Lower leg skin (tissue), 4 donors: ENCODE data around the gene CTIF. TPM values are rescaled to one million over a fixed set of nuclear protein-coding genes. Genes with fewer than 3 reads are reported as not detected.

ENCODE experiments used
- DNase-seq, 2 donors: peaks; one replicate each; pipeline ENCODE4 v3.0.0-alpha.2; 2019; ENCODE audit warnings: low spot score in 2 of 2
- H3K4me3 ChIP-seq: fragments of 200-600 bp; sonication (generic); 2 replicates; pipeline ENCODE4 v1.5.1; 2017; ENCODE audit warnings: mild to moderate bottlenecking, low read depth; ENCODE audit not compliant: poor library complexity, severe bottlenecking
- POLR2A ChIP-seq, 2 donors: fragments of 450-650 bp; IDR thresholded peaks; one replicate each; pipeline ENCODE4 v1.6.1; 2016 to 2017; ENCODE audit warnings: antibody characterized with exemption in 2 of 2, mild to moderate bottlenecking in 1 of 2, moderate library complexity in 1 of 2
- WGBS, 2 donors: methylation state at CpG; one replicate each; pipeline ENCODE4 v1.1.5; 2018; 5-methylcytosine and 5-hydroxymethylcytosine counted together
- intact Hi-C: fragments of 100-400 bp; cut with DNase I; formaldehyde crosslinking; loops from one replicate; pipeline ENCODE4 v1.15.0; 2023; ENCODE audit warnings: low total_unique reads
- total RNA-seq, 4 donors: library from RNA; depleted of rRNA; stranded (reverse); fragments of >200 nt; gene quantifications; one replicate each; pipeline ENCODE4 v1.1.0, GENCODE V29; 2016
- TF ChIP-seq, protein P1 (sequence below), 3 donors: fragments of 450-650 bp; IDR thresholded peaks; one replicate each; pipeline ENCODE4 v1.5.1; 2016; ENCODE audit warnings: antibody characterized with exemption in 3 of 3, mild to moderate bottlenecking in 3 of 3, moderate library complexity in 2 of 3

The CTIF gene
- total RNA-seq, 4 donors from 2014 or later = 22.6 to 44.0 (median 30.2) TPM

DNA sequence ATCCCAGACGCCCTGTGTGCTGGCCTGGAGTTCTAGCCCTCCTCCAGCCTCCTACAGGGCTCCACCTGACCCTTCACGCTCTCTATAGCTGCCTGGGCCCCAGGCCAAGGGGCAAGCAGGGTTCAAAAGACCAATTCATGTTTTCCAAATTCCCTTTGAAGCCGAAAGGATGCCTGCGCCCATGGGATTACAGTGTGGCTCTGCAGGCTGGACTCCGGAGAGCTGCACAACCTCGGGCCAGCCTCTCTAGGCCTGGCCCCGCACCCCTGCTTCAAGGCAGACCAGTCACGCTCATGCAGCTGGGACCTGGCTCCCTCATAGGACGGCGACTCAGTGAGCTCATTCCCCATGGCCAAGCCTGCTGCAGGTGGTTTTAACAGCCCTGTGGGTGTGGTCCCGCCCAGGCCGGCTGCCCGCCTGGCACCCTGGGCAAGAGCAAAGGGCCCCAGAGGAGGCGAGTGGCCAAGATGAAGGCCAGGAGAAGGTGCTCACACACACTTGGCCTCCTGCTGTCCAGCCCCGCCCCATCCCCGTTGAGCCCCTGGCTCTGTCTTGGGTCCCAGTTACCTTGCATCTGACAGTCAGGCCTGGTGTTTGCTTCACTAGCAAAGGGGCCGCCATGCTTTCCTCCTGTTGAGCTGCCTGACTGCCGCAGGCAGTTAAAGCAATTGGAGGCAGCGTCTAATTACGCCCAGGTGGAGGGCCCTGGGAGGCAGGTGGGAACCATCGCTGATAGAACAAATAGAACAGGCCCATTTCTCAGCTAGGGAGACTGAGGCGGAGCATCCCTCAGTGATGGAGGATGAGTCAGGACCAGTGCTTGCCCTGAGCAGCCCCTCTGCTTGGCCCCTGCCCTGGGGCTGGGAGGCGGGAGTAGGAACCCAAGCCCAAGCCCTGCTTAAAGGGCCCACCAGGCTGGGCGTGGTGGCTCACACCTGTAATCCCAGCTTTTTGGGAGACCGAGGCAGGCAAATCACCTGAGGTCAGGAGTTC, 355.1 kb downstream of the CTIF start:
- WGBS, 2 donors = 74 to 85% methylated on average over 19 to 23 of the region's 25 CpGs
- intact Hi-C loops = no loop called here
- TF ChIP-seq, protein P1, sequence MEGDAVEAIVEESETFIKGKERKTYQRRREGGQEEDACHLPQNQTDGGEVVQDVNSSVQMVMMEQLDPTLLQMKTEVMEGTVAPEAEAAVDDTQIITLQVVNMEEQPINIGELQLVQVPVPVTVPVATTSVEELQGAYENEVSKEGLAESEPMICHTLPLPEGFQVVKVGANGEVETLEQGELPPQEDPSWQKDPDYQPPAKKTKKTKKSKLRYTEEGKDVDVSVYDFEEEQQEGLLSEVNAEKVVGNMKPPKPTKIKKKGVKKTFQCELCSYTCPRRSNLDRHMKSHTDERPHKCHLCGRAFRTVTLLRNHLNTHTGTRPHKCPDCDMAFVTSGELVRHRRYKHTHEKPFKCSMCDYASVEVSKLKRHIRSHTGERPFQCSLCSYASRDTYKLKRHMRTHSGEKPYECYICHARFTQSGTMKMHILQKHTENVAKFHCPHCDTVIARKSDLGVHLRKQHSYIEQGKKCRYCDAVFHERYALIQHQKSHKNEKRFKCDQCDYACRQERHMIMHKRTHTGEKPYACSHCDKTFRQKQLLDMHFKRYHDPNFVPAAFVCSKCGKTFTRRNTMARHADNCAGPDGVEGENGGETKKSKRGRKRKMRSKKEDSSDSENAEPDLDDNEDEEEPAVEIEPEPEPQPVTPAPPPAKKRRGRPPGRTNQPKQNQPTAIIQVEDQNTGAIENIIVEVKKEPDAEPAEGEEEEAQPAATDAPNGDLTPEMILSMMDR (IDR thresholded peaks at IDR 0.05) = no peak
- TF ChIP-seq POLR2A (IDR thresholded peaks at IDR 0.05) = no peak

DNA sequence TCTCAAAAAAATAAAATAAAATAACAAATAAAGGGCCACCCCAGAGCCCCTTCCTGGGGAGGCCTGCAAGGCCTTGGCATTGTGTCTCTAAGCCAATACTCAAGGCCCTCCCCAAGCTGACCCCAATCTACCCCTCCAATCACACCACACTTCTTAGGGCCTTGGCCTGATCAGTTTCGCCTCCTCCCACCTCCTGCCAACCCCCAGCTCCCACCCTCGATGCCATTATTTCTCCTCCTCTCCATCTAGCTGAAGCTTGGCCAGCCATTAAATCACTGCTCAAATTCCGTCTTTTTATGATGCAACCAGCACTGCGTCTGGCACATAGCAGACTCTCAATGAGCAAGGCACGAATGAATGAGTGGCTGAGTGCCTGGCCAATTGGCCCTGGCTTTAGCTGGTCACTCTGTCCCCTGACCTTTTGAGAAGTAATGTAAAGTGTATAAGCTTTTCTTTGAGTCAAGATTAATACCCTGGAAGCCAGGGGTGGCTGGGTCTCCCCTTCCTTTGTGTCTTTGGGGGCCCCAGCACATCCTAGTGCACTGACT, 356.0 kb downstream of the CTIF start:
- no peak overlapping the region for H3K4me3 ChIP-seq
- DNase-seq = no peak
- intact Hi-C loops = no loop called here
- 74 to 77% methylated on average over 5 of the region's 5 CpGs for WGBS, 2 donors
- no peak for TF ChIP-seq POLR2A (IDR thresholded peaks at IDR 0.05)
- TF ChIP-seq, protein P1 (IDR thresholded peaks at IDR 0.05) = no peak

More for the DNA sequence above, 355.1 kb downstream of the CTIF start:
- no peak overlapping the region for H3K4me3 ChIP-seq
- DNase-seq = peak in 1 of 2 donors; percentile 81

DNA sequence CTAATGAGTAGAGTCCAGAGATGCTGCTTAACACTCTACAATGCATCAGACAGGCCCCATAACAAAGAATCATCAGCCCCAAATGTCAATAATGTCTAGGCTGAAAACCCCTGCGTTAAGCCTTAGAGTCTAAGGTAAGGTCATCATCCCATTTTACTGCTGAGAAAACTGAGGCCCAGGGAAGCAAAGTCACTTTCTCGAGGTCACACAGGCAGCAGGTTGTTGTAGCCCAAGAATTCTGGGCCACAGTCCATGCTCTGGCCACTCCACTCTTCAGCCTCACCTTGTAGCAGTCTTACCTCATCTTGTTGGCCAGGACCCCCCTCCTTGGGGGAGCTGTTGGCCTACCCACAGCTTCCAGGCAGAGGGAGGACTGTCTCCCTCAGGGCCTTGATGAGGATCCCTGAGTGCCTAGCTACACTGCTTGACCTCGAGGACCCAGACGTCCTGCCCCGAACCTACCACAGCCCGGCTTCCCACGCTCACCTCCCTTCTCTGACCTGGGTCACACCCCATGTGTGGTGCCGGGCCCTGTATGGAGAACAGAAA, 357.6 kb downstream of the CTIF start:
- DNase-seq = no peak
- intact Hi-C loops = no loop called here
- TF ChIP-seq, protein P1 (IDR thresholded peaks at IDR 0.05) = no peak
- no peak for TF ChIP-seq POLR2A (IDR thresholded peaks at IDR 0.05)
- 83 to 86% methylated on average over 8 of the region's 8 CpGs for WGBS, 2 donors
- H3K4me3 ChIP-seq = no peak overlapping the region

DNA sequence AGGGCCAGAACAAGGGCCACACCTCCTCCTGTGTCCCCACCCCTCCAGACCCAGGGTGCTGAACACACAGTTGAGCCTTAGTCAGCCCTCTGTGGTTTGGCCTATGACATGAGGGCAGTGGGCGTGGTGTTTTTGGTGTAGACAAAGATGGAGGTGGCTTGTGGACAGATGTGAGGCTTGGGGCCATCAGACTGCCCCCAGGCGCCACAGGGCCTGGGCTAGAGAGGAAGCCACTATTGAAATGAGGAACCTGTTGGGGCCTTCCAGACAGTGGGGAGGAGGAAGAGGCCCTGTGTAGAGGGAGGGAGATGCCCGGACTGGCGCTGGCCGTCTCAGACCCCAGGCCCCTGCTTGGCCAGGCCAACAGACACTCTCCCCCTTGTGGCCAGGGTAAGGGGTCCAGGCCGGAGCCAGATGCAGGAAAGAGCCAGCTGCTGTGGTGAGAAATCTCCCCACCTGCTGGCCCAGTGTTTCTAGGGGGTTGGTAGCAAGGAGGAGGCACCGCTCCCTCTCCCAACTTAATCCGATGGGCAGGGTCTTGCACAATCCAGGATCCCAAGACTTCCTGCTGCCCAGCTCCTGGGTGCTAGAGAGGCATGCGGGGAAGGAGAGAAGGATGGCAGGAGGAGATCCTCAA, 358.2 kb downstream of the CTIF start:
- no peak overlapping the region for H3K4me3 ChIP-seq
- 80 to 89% methylated on average over 9 of the region's 9 CpGs for WGBS, 2 donors
- intact Hi-C loops = no loop called here
- no peak for TF ChIP-seq POLR2A (IDR thresholded peaks at IDR 0.05)
- TF ChIP-seq, protein P1 (IDR thresholded peaks at IDR 0.05) = no peak
- DNase-seq = peak; percentile 58 to 88

DNA sequence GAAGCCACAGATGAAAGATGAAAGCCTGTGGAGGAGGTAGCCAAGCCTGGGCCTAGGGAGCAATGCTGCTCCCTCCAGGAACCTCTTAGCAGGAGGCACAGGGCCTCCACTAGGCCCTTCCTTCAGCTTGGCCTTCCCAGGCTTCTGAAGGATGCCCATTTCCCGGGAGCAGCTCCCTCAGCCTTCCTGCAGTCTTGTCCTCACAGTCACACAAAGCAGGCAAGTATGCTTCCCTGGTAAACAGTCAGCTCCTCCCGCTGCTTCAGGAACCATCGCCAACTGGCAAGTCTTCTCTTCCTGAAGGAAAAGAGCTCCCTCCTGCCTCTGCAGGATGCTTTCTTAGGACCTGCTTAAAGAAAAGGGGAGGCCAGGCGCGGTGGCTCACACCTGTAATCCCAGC, 358.7 kb downstream of the CTIF start:
- WGBS, 2 donors = 66 to 75% methylated on average over 5 of the region's 5 CpGs
- peak in 1 of 2 donors; percentile 78 for DNase-seq
- intact Hi-C loops = no loop called here
- H3K4me3 ChIP-seq = no peak overlapping the region
- TF ChIP-seq POLR2A (IDR thresholded peaks at IDR 0.05) = no peak
- TF ChIP-seq, protein P1 (IDR thresholded peaks at IDR 0.05) = no peak
